HL-60 (cell line): ENCODE results near the gene KCNH8.

Source experiments
- DNase-seq, 2 experiments: peaks; one replicate each; pipeline ENCODE4 v3.0.0-alpha.2; 2010 to 2020; ENCODE audit warnings: low read depth in 1 of 2, low spot score in 1 of 2
- H3K27ac ChIP-seq: fragments of 250-450 bp; sonication (Bioruptor Pico); replicated peaks from 2 replicates; pipeline ENCODE4 v1.5.1; 2020; ENCODE audit warnings: mild to moderate bottlenecking, moderate library complexity
- H3K27me3 ChIP-seq: fragments of 250-450 bp; sonication (Bioruptor Pico); 2 replicates; pipeline ENCODE4 v1.5.1; 2021; ENCODE audit warnings: mild to moderate bottlenecking, moderate library complexity; ENCODE audit not compliant: insufficient read depth, poor library complexity, severe bottlenecking
- H3K4me3 ChIP-seq: replicated peaks from 2 replicates; pipeline ENCODE4 v1.5.1; 2011; ENCODE audit warnings: mild to moderate bottlenecking, control low read depth, low read length; ENCODE audit not compliant: insufficient read depth
- GABPA ChIP-seq: IDR thresholded peaks from 2 replicates; pipeline ENCODE4 v1.6.1; 2012; ENCODE audit warnings: low read depth
- POLR2AphosphoS5 ChIP-seq: IDR thresholded peaks from 2 replicates; pipeline ENCODE4 v1.6.1; 2012; ENCODE audit warnings: low read depth
- SPI1 ChIP-seq: IDR thresholded peaks from 2 replicates; pipeline ENCODE4 v1.6.1; 2012; ENCODE audit warnings: low read depth, mild to moderate bottlenecking, borderline replicate concordance
- TF ChIP-seq, protein P1 (sequence below): IDR thresholded peaks from one replicate; pipeline ENCODE4 v1.5.1; 2011; ENCODE audit warnings: low read length, control low read depth, inconsistent platforms; ENCODE audit not compliant: insufficient read depth
- TF ChIP-seq, protein P2 (sequence below): IDR thresholded peaks from 2 replicates; pipeline ENCODE4 v1.6.1; 2012; ENCODE audit warnings: low read depth; ENCODE audit not compliant: insufficient replicate concordance

The KCNH8 gene

DNA sequence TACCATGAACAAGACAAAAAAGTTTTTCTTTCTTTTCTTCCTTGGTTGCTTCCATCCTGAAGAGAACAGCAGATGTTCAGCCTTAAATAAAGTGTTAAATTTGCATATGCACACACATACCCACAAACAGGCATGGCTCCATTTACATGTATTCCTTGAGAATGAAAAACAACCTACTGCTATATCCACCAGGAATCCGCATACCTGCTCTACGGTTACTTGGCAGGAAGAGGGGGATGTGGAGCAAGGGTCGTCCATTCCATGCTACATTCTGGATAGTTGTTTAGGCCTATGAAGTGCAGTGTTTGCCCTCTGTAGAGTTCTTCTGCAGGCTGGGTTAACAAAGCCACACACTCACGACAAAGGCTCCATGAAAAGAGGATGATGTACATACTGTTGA is 322.8 kb downstream of the KCNH8 start:
- Histone ChIP-seq H3K27me3 (no peaks in the 10 kb centered on the region), H3K27ac (no peak overlapping the region), H3K4me3 (no peak overlapping the region)
- DNase-seq, result no peak
- TF ChIP-seq, protein P1, sequence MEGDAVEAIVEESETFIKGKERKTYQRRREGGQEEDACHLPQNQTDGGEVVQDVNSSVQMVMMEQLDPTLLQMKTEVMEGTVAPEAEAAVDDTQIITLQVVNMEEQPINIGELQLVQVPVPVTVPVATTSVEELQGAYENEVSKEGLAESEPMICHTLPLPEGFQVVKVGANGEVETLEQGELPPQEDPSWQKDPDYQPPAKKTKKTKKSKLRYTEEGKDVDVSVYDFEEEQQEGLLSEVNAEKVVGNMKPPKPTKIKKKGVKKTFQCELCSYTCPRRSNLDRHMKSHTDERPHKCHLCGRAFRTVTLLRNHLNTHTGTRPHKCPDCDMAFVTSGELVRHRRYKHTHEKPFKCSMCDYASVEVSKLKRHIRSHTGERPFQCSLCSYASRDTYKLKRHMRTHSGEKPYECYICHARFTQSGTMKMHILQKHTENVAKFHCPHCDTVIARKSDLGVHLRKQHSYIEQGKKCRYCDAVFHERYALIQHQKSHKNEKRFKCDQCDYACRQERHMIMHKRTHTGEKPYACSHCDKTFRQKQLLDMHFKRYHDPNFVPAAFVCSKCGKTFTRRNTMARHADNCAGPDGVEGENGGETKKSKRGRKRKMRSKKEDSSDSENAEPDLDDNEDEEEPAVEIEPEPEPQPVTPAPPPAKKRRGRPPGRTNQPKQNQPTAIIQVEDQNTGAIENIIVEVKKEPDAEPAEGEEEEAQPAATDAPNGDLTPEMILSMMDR, result no peak
- TF ChIP-seq, protein P2, sequence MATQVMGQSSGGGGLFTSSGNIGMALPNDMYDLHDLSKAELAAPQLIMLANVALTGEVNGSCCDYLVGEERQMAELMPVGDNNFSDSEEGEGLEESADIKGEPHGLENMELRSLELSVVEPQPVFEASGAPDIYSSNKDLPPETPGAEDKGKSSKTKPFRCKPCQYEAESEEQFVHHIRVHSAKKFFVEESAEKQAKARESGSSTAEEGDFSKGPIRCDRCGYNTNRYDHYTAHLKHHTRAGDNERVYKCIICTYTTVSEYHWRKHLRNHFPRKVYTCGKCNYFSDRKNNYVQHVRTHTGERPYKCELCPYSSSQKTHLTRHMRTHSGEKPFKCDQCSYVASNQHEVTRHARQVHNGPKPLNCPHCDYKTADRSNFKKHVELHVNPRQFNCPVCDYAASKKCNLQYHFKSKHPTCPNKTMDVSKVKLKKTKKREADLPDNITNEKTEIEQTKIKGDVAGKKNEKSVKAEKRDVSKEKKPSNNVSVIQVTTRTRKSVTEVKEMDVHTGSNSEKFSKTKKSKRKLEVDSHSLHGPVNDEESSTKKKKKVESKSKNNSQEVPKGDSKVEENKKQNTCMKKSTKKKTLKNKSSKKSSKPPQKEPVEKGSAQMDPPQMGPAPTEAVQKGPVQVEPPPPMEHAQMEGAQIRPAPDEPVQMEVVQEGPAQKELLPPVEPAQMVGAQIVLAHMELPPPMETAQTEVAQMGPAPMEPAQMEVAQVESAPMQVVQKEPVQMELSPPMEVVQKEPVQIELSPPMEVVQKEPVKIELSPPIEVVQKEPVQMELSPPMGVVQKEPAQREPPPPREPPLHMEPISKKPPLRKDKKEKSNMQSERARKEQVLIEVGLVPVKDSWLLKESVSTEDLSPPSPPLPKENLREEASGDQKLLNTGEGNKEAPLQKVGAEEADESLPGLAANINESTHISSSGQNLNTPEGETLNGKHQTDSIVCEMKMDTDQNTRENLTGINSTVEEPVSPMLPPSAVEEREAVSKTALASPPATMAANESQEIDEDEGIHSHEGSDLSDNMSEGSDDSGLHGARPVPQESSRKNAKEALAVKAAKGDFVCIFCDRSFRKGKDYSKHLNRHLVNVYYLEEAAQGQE, result no peak
- TF ChIP-seq SPI1 (no peak), GABPA (no peak), POLR2AphosphoS5 (no peak)

DNA sequence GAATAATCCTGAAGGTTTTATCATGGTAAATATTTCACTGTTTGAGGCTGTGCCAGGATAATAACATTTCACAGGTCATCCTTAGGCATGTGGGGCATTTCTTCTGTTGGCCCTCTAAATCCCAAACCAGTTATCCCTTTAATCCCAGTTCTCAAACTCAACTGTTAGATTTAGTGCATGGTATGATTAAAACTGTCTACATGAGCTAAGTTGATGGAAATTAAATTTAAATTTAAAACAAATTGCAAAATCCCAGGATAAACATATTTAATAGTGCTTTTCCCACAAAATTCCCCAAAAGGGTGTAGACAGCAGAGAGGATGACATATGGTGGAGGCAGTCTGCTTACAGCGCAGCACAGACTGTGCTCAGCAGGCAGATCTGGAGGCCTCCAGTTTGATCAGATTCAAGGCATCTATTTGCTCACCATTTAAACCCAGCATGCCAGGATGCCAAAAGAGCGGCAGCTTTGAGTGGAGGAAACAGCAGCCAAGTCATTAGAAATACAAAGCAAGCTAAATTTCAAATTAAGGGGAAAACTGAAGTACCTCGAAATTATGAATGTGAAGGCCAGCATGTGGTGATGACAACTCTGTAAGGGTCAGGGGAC is 325.8 kb downstream of the KCNH8 start:
- no peak for DNase-seq
- no peaks in the 10 kb centered on the region for H3K27me3 ChIP-seq

DNA sequence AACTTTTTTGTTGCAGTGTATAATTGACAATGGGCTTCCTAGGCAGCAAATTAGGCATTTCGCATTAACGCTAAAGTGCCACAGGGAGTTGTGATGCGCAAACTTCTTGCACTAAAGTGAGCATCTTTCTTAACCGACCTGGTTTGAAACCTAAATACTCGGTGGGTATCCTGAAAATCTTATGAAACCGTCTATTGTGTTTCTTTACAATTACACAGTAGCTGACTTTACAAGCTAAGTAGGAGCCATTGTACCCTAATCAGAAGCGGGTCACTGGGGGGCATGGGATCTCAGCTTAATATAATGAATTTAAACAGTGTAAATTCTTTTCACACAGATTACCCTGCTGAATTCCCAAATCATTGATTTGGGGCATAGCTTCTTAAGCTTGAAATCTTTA is 328.0 kb downstream of the KCNH8 start:
- H3K27ac ChIP-seq, result no peak overlapping the region
- H3K27me3 ChIP-seq, result no peaks in the 10 kb centered on the region
- TF ChIP-seq, protein P1, result no peak
- TF ChIP-seq POLR2AphosphoS5 (no peak), GABPA (no peak), SPI1 (no peak)
- TF ChIP-seq, protein P2, result no peak
- H3K4me3 ChIP-seq, result no peak overlapping the region
- DNase-seq, result no peak

More for the DNA sequence above, 325.8 kb downstream of the KCNH8 start:
- H3K27ac ChIP-seq, result no peak overlapping the region
- TF ChIP-seq SPI1 (no peak), POLR2AphosphoS5 (no peak), GABPA (no peak)
- TF ChIP-seq, protein P1, result no peak
- TF ChIP-seq, protein P2, result no peak
- no peak overlapping the region for H3K4me3 ChIP-seq
